ENCODE data around the gene BRSK2. TPM values are rescaled to one million over a fixed set of nuclear protein-coding genes. Genes with fewer than 3 reads are reported as not detected.
A peak's percentile ranks its signal among the peaks of the same experiment; 100 is the strongest.
"Not testable (repeated sequence)": the region's sequence is repeated elsewhere in the genome, so short reads cannot be mapped to it uniquely, and the experiment has no call there.

BRSK2 gene
- total RNA-seq, result under 1 TPM in 2 of 4 donors, not detected in 2; 0.24 to 0.81 TPM

DNA sequence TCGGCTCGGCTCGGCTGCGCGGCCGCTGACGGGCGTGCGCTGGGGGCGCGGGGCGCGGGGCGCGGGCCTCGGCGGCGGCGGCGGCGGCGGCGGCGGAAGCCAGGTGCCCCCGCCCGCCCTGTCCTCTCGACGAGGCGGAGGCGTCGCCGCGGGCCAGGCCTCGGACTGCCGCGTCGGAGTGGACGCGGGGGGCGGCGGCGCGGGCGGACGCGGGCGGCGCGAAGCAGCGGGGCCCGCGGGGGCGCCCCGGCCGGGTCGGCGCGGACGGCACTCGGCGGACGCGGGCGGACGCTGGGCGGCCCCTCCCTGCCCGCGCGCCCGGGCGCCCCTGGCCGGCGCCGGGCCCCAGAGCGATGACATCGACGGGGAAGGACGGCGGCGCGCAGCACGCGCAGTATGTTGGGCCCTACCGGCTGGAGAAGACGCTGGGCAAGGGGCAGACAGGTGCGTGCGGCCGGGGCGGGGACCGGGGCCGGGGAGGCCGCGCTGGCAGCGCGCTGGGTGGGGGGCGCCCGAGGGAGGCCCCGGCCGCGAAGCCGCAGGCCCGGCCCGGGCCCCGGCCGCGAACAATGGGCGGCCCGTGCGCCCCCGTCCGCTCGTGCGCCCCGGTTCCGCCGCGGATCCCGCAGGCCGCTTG is at the start of gene BRSK2:
TSS of gene BRSK2 (plus strand) at position 3 of the 637 bp plus-strand sequence. CDS start at position 354, 351 bp downstream.
- Histone ChIP-seq H3K36me3 (no peaks in the 10 kb centered on the region), H3K9me3 (no peaks in the 10 kb centered on the region), H3K4me3 (peak within 1 kb of the TSS; percentile 44 to 67 (median 50)), H3K27me3 (peaks cover 42 to 49% (median 47%) of the 10 kb centered on the region in 3 donors), H3K4me1 (peaks cover 4 to 8% of the 10 kb centered on the region in 2 donors), H3K27ac (peak within 1 kb of the TSS in 1 of 4 donors; percentile 16)
- intact Hi-C loops (cut with DNase I; ENCODE audit: low total_unique reads) (loop anchor here (1.0 to 10.0 kb wide), 4 partner anchors 53 to 125 kb away; partner anchors contain the start of gene TOLLIP), in situ Hi-C loops (cut with MboI; ENCODE audit: low sequenced_read_pairs in 4 of 4) (no loop called here)
- TF ChIP-seq, protein P1, sequence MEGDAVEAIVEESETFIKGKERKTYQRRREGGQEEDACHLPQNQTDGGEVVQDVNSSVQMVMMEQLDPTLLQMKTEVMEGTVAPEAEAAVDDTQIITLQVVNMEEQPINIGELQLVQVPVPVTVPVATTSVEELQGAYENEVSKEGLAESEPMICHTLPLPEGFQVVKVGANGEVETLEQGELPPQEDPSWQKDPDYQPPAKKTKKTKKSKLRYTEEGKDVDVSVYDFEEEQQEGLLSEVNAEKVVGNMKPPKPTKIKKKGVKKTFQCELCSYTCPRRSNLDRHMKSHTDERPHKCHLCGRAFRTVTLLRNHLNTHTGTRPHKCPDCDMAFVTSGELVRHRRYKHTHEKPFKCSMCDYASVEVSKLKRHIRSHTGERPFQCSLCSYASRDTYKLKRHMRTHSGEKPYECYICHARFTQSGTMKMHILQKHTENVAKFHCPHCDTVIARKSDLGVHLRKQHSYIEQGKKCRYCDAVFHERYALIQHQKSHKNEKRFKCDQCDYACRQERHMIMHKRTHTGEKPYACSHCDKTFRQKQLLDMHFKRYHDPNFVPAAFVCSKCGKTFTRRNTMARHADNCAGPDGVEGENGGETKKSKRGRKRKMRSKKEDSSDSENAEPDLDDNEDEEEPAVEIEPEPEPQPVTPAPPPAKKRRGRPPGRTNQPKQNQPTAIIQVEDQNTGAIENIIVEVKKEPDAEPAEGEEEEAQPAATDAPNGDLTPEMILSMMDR (IDR thresholded peaks at IDR 0.05 in 4 of 5, conservative IDR thresholded peaks at IDR 0.05 in 1 of 5), result no peak
- no peak for TF ChIP-seq POLR2A (IDR thresholded peaks at IDR 0.05)
- ATAC-seq (no peak), DNase-seq (no peak)

DNA sequence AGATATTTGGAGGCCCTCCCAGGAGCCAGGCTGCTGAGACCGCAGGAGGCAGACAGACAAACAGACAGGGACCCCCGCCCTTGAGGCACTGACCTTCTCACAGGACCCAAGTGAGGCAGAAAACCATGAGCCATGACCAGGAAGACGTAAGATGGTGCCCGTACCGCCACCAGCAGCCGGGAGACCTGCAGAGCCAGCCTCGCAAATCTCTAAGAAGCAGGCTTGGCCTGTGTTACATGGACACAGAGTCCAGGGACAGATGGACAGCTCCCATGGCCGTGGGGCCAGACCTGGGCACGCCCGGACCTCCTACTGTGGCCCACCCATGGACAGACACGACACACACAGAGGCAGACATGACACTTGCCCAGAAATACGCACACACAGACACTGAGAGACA is 49.6 kb upstream of the BRSK2 start:
- intact Hi-C loops (cut with DNase I; ENCODE audit: low total_unique reads), result no loop called here
- TF ChIP-seq POLR2A (IDR thresholded peaks at IDR 0.05), result no peak
- TF ChIP-seq, protein P1 (IDR thresholded peaks at IDR 0.05 in 4 of 5, conservative IDR thresholded peaks at IDR 0.05 in 1 of 5), result no peak
- no peak overlapping the region for H3K27ac ChIP-seq
- H3K36me3 ChIP-seq, result no peaks in the 10 kb centered on the region
- H3K4me3 ChIP-seq, result no peak overlapping the region
- peaks cover 9% of the 10 kb centered on the region in 2 donors for H3K4me1 ChIP-seq
- ATAC-seq, result no peak
- DNase-seq, result no peak
- no peaks in the 10 kb centered on the region for H3K9me3 ChIP-seq
- in situ Hi-C loops (cut with MboI; ENCODE audit: low sequenced_read_pairs in 4 of 4), result no loop called here
- peaks cover 0 to 2% (median 0%) of the 10 kb centered on the region in 3 donors for H3K27me3 ChIP-seq

DNA sequence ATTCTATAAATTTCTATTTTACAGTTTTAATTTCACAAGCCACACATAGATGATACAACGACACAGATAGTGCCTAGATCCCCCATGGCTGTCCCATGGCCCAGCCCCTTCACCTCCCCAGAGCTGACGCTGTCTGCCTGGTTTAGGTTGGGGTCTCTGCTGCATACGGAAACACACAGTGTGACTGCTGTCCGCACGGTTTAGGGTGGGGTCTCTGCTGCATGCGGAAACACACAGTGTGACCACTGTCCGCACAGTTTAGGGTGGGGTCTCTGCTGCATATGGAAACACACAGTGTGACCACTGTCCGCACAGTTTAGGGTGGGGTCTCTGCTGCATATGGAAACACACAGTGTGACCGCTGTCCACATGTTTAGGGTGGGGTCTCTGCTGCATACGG is 48.5 kb upstream of the BRSK2 start:
- H3K36me3 ChIP-seq; H3K27me3 ChIP-seq; ATAC-seq; in situ Hi-C loops (cut with MboI; ENCODE audit: low sequenced_read_pairs in 4 of 4); DNase-seq; H3K4me1 ChIP-seq; H3K9me3 ChIP-seq; intact Hi-C loops (cut with DNase I; ENCODE audit: low total_unique reads); H3K27ac ChIP-seq; H3K4me3 ChIP-seq: not testable (repeated sequence)

DNA sequence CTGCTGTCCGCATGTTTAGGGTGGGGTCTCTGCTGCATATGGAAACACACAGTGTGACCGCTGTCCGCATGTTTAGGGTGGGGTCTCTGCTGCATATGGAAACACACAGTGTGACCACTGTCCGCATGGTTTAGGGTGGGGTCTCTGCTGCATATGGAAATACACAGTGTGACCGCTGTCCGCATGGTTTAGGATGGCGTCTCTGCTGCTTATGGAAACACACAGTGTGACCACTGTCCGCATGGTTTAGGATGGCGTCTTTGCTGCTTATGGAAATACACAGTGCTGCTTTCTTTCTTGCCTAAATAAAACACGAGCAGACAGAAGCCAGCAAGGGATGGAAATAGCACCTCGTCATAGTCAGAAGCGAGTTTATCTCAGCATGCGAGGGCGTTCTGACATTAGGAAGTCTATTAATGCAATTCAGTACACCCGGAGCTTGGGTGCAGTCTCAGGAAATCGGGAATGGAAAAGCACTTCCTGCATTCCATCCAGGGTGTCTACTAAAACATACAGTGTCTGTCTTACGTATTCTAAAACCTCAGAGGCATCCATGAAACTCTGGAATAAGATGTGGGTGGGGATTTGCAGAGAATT is 47.7 kb upstream of the BRSK2 start:
- H3K9me3 ChIP-seq, result no peaks in the 10 kb centered on the region
- no peaks in the 10 kb centered on the region for H3K36me3 ChIP-seq
- no peak for TF ChIP-seq POLR2A (IDR thresholded peaks at IDR 0.05)
- TF ChIP-seq, protein P1 (IDR thresholded peaks at IDR 0.05 in 4 of 5, conservative IDR thresholded peaks at IDR 0.05 in 1 of 5), result no peak
- ATAC-seq (no peak), DNase-seq (no peak)
- H3K27ac ChIP-seq, result no peak overlapping the region
- H3K4me1 ChIP-seq, result peaks cover 0 to under 1% of the 10 kb centered on the region in 2 donors
- in situ Hi-C loops (cut with MboI; ENCODE audit: low sequenced_read_pairs in 4 of 4), result no loop called here
- no peak overlapping the region for H3K4me3 ChIP-seq
- H3K27me3 ChIP-seq, result no peaks in the 10 kb centered on the region
- intact Hi-C loops (cut with DNase I; ENCODE audit: low total_unique reads), result no loop called here

DNA sequence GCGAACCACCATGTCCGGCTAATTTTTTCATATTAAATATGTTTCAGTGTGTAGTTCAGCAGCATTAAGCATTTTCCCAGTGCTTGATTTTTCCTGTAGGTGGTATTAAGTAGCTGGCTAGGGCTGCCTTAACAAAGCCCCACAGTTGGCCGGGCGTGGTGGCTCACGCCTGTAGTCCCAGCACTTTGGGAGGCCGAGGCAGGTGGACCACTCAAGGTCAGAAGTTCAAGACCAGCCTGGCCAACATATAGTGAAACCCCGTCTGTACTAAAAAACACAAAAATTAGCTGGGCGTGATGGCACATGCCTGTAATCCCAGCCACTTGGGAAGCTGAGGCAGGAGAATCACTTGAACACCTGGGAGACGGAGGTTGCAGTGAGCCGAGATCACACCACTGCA is 46.8 kb upstream of the BRSK2 start:
- no peak for TF ChIP-seq POLR2A (IDR thresholded peaks at IDR 0.05)
- TF ChIP-seq, protein P1 (IDR thresholded peaks at IDR 0.05 in 4 of 5, conservative IDR thresholded peaks at IDR 0.05 in 1 of 5), result no peak

More for the DNA sequence above, 46.8 kb upstream of the BRSK2 start:
- Histone ChIP-seq H3K9me3 (no peaks in the 10 kb centered on the region), H3K27me3 (no peaks in the 10 kb centered on the region), H3K4me1 (no peaks in the 10 kb centered on the region), H3K27ac (no peak overlapping the region), H3K4me3 (no peak overlapping the region), H3K36me3 (no peaks in the 10 kb centered on the region)
- intact Hi-C loops (cut with DNase I; ENCODE audit: low total_unique reads), result no loop called here
- ATAC-seq (no peak), DNase-seq (no peak)
- in situ Hi-C loops (cut with MboI; ENCODE audit: low sequenced_read_pairs in 4 of 4), result no loop called here
